GM12801 (cell line): ENCODE data around the gene REC114.

Source experiments
- TF ChIP-seq, protein P1 (sequence below): IDR thresholded peaks from one replicate; pipeline ENCODE4 v1.5.1; 2011; ENCODE audit warnings: control low read depth; ENCODE audit not compliant: insufficient read length; ENCODE audit errors: extremely low read depth

The REC114 gene

GRCh38 chr15:73522011-73522410 lies 79.0 kb downstream of the REC114 start:
- TF ChIP-seq, protein P1, sequence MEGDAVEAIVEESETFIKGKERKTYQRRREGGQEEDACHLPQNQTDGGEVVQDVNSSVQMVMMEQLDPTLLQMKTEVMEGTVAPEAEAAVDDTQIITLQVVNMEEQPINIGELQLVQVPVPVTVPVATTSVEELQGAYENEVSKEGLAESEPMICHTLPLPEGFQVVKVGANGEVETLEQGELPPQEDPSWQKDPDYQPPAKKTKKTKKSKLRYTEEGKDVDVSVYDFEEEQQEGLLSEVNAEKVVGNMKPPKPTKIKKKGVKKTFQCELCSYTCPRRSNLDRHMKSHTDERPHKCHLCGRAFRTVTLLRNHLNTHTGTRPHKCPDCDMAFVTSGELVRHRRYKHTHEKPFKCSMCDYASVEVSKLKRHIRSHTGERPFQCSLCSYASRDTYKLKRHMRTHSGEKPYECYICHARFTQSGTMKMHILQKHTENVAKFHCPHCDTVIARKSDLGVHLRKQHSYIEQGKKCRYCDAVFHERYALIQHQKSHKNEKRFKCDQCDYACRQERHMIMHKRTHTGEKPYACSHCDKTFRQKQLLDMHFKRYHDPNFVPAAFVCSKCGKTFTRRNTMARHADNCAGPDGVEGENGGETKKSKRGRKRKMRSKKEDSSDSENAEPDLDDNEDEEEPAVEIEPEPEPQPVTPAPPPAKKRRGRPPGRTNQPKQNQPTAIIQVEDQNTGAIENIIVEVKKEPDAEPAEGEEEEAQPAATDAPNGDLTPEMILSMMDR, result no peak

GRCh38 chr15:73524919-73525318 lies 82.0 kb downstream of the REC114 start:
- TF ChIP-seq, protein P1, result no peak

DNA sequence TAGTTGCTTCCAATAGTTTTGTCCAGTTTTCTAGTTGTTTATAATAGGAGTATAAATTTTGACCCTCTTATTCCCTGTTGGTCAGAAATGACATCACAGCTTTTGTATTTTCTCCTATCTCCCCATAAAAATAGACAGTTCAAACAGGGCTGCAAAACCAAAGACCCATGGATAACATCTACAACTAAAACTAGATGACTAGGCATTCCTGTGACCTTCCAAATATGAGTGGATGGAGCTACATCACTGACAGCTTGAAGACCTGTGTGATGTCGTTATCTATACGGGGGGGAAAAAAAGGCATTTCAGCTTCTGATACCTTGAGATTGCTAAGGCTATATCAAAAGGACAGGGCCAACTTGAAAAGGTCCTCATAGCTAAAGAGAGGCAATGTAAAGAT lies 84.6 kb downstream of the REC114 start:
- TF ChIP-seq, protein P1, result no peak

GRCh38 chr15:73530649-73531048 lies 87.7 kb downstream of the REC114 start:
- TF ChIP-seq, protein P1, result no peak

- TF ChIP-seq, protein P1, result no peak
These were observed 95.2 kb downstream of the REC114 start for GRCh38 chr15:73538123-73538522.

- TF ChIP-seq, protein P1, result no peak
These were observed 95.7 kb downstream of the REC114 start for GRCh38 chr15:73538563-73539211.

DNA sequence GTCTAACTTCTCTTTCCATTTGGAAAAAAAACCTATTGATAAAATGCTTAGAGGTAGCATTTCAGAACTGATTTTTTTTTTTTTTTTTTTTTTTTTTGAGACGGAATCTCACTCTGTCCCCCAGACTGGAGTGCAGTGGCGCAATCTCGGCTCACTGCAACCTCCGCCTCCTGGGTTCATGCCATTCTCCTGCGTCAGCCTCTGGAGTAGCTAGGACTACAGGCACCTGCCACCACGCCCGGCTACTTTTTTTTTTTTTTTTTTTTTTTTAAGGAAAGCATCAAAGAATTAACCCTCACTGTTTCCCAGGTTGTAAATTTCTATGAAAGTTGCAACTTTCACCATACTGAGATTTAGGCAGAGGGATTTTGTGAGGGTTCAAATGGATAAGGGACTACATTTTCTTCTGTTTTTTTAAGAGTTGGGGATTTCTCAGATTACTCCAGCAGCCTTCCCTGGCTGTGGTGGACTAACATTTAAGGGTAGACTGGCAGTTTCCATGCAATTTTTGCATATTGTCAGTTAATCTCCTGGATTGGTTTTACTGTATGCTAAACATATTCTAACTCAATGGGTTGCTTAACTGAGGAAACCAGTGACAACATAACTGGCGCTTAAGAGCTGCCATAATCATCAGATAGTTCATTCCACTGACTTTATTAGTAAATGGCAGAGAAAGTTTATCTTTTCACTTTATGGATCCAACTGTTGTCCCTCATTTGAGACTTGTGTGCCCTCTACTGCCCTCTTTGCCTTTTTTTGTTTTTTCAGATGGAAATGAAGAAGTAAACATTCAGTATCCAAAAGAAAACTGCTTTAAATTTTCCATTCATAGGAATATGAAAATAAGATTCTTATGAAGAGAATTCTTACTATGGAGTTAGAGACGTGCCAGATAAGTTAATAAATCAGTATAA lies 96.5 kb downstream of the REC114 start:
- TF ChIP-seq, protein P1, result no peak
